Psoas muscle (tissue), 8 donors: ENCODE data around the gene TMUB1. TPM values are rescaled to one million over a fixed set of nuclear protein-coding genes. Genes with fewer than 3 reads are reported as not detected.
A peak's percentile ranks its signal among the peaks of the same experiment; 100 is the strongest.
"Not testable (repeated sequence)": the region's sequence is repeated elsewhere in the genome, so short reads cannot be mapped to it uniquely, and the experiment has no call there.

Experiments
- ATAC-seq, 4 donors: fragments of 200-7000 bp; cut with Tn5 transposase; one replicate each; pipeline ENCODE4 v1.9.1; 2020; ENCODE audit warnings: moderate library complexity in 3 of 4, mild to moderate bottlenecking in 2 of 4
- DNase-seq, 2 donors: peaks; one replicate each; pipeline ENCODE4 v3.0.0-alpha.2; 2020
- H3K27ac ChIP-seq: fragments of 200-600 bp; one replicate; pipeline ENCODE4 v1.8.0; 2022
- H3K27me3 ChIP-seq, 3 donors: fragments of 200-600 bp in 1 of 3; one replicate each; pipeline versions ENCODE4 v1.6.1 to v1.8.0; 2013 to 2022; ENCODE audit warnings: low read length in 2 of 3, mild to moderate bottlenecking in 2 of 3, moderate library complexity in 1 of 3; ENCODE audit not compliant: insufficient read depth in 3 of 3
- H3K36me3 ChIP-seq, 2 donors: fragments of 200-600 bp in 1 of 2; one replicate each; pipeline versions ENCODE4 v1.6.1 to v1.8.0; 2013 to 2022; ENCODE audit warnings: low read depth in 1 of 2, mild to moderate bottlenecking in 1 of 2, moderate library complexity in 1 of 2; ENCODE audit not compliant: insufficient read depth in 1 of 2
- H3K4me1 ChIP-seq: fragments of 200-600 bp; one replicate; pipeline ENCODE4 v1.8.0; 2022
- H3K4me3 ChIP-seq: fragments of 200-600 bp; one replicate; pipeline ENCODE4 v1.8.0; 2022; ENCODE audit warnings: mild to moderate bottlenecking
- H3K9me3 ChIP-seq: fragments of 200-600 bp; one replicate; pipeline ENCODE4 v1.8.0; 2022
- WGBS, 3 donors: extraction: QIAGEN DNeasy Blood & Tissue Kit; methylation state at CpG; one replicate each; pipeline versions ENCODE4 v1.1.6 to v1.1.7; 2013; 5-methylcytosine and 5-hydroxymethylcytosine counted together
- intact Hi-C, 2 donors: fragments of 100-400 bp; cut with DNase I; formaldehyde crosslinking; loops; one replicate each; pipeline versions ENCODE4 v1.11.0 to v1.14.2; 2022
- polyA plus RNA-seq, 3 donors: library from polyadenylated mRNA; stranded (reverse); fragments of 200-250 nt; gene quantifications; one replicate each; pipeline ENCODE4 v1.2.3, GENCODE V29; 2013
- total RNA-seq, 4 donors: library from RNA; stranded (reverse); fragmentation: NEBNext Ultra II Directional in 2 of 4; extraction: Animal tissue kit (Norgen Biotek cat#: 25700) in 2 of 4; gene quantifications; one replicate each; pipeline versions ENCODE4 v1.2.1 to v1.2.4, GENCODE V29; 2021 to 2023
- TF ChIP-seq, protein P1 (sequence below): fragments of 200-600 bp; IDR thresholded peaks from one replicate; pipeline ENCODE4 v1.8.0; 2022; ENCODE audit warnings: antibody characterized with exemption
- donor health status: healthy with polysubstance abuse.
- donor health status: DM: no; HTN: no; CAD: no; lungs with moderate emphysema.
- donor health status: Bipolar disorder and iron deficiency.
- donor health status: healthy.
- donor health status: DM: yes; HTN: yes; CAD: no.
- donor health status: DM: no; HTN: no; CAD: no.
- donor health status: DM: no; HTN: no; CAD: no.
- donor health status: DM: yes; HTN: yes; CAD: no.

The TMUB1 gene
- total and polyA plus RNA-seq, 7 donors, result 41.7 to 121 (median 55.5) TPM

- 93 to 95% (median 94%) methylated on average over 20 of the region's 20 CpGs for WGBS, 3 donors
- Histone ChIP-seq H3K27ac (no peak overlapping the region), H3K27me3 (no peaks in the 10 kb centered on the region), H3K9me3 (no peaks in the 10 kb centered on the region), H3K4me1 (peaks cover 8% of the 10 kb centered on the region), H3K36me3 (peaks cover 0 to 50% of the 10 kb centered on the region in 2 donors), H3K4me3 (no peak overlapping the region)
- TF ChIP-seq, protein P1, sequence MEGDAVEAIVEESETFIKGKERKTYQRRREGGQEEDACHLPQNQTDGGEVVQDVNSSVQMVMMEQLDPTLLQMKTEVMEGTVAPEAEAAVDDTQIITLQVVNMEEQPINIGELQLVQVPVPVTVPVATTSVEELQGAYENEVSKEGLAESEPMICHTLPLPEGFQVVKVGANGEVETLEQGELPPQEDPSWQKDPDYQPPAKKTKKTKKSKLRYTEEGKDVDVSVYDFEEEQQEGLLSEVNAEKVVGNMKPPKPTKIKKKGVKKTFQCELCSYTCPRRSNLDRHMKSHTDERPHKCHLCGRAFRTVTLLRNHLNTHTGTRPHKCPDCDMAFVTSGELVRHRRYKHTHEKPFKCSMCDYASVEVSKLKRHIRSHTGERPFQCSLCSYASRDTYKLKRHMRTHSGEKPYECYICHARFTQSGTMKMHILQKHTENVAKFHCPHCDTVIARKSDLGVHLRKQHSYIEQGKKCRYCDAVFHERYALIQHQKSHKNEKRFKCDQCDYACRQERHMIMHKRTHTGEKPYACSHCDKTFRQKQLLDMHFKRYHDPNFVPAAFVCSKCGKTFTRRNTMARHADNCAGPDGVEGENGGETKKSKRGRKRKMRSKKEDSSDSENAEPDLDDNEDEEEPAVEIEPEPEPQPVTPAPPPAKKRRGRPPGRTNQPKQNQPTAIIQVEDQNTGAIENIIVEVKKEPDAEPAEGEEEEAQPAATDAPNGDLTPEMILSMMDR, result no peak
- peak in 1 of 2 donors; percentile 45 for DNase-seq
- no peak for ATAC-seq
- intact Hi-C loops, result no loop called here
Observed at GRCh38 chr7:151043959-151044358, 39.3 kb downstream of the TMUB1 start.

DNA sequence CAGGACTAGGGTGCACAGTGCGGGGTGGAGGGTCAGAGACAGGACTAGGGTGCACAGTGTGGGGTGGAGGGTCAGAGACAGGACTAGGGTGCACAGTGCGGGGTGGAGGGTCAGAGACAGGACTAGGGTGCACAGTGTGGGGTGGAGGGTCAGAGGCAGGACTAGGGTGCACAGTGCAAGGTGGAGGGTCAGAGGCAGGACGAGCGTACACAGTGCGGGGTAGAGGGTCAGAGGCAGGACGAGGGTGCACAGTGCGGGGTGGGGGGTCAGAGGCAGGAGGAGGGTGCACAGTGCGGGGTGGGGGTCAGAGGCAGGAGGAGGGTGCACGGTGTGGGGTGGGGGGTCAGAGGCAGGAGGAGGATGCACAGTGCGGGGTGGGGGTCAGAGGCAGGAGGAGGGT is 39.8 kb downstream of the TMUB1 start:
- ATAC-seq, DNase-seq, intact Hi-C loops, H3K27me3 ChIP-seq, H3K4me3 ChIP-seq, H3K9me3 ChIP-seq, H3K27ac ChIP-seq: not testable (repeated sequence)
- 88 to 99% (median 92%) methylated on average over 9 to 10 of the region's 10 CpGs for WGBS, 3 donors
- Histone ChIP-seq H3K4me1 (peaks cover 13% of the 10 kb centered on the region), H3K36me3 (peaks cover 0 to 50% of the 10 kb centered on the region in 2 donors)

- H3K27ac ChIP-seq, result no peak overlapping the region
- TF ChIP-seq, protein P1, result no peak
- no peaks in the 10 kb centered on the region for H3K27me3 ChIP-seq
- peaks cover 13% of the 10 kb centered on the region for H3K4me1 ChIP-seq
- no peak overlapping the region for H3K4me3 ChIP-seq
- no peaks in the 10 kb centered on the region for H3K9me3 ChIP-seq
- H3K36me3 ChIP-seq, result peaks cover 6 to 63% of the 10 kb centered on the region in 2 donors
- ATAC-seq, result no peak
- no peak for DNase-seq
- WGBS, 3 donors, result 90 to 95% (median 91%) methylated on average over 27 to 30 of the region's 30 CpGs
- intact Hi-C loops, result no loop called here
Observed at GRCh38 chr7:151040616-151041375, 42.5 kb downstream of the TMUB1 start.

DNA sequence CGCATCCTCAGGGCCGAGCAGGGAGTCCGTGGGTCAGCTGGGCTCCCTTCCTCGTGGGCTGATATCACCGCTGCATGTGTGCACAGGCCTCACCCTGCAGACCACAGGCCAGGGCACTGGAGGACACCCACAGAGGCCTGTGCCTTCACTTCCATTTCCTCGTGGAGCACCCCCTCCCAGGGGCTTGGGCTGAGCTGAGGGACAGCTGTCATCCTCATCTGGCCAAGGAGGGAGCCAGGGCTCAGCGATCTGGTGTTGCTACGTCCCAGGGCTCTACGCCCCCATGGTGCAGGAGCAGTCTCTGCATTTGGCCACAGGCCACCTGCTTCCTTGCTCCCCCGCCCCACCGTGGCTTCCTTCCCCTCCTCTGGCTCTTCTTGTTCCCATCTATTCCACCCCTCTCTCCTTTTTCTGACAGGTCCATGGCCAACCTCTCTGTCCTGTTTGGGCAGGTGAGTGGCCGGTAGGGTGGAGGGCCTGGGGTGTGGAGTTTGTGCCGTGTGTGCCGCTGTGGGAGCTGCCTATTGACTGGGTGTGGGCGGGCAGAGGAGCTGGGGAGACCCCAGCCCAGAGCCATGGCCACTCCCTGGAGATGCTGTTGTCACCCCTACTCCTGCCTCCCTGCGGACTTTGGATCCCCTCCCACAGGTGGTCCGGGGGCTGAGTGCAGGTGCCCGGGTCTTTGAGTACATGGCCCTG is 43.3 kb downstream of the TMUB1 start:
- TF ChIP-seq, protein P1, result no peak
- WGBS, 3 donors, result 66 to 72% (median 70%) methylated on average over 18 of the region's 18 CpGs
- ATAC-seq (no peak), DNase-seq (no peak)
- peaks cover 18% of the 10 kb centered on the region for H3K4me1 ChIP-seq
- H3K27me3 ChIP-seq, result no peaks in the 10 kb centered on the region
- H3K9me3 ChIP-seq, result no peaks in the 10 kb centered on the region
- H3K4me3 ChIP-seq, result no peak overlapping the region
- no peak overlapping the region for H3K27ac ChIP-seq
- peaks cover 6 to 62% of the 10 kb centered on the region in 2 donors for H3K36me3 ChIP-seq
- intact Hi-C loops, result no loop called here
